Astrocyte of the cerebellum (primary cell): ENCODE data around the gene CFAP97D2.
"Not testable (repeated sequence)": the region's sequence is repeated elsewhere in the genome, so short reads cannot be mapped to it uniquely, and the experiment has no call there.

Source experiments
- DNase-seq: peaks from one replicate; pipeline ENCODE4 v3.0.0-alpha.2; 2011; ENCODE audit warnings: low read depth
- H3K4me3 ChIP-seq: 2 replicates; pipeline ENCODE4 v1.5.1; 2011; ENCODE audit warnings: mild to moderate bottlenecking, low read depth, low read length, moderate library complexity
- in situ Hi-C: cut with HindIII; loops from 2 replicates; pipeline ENCODE4 v1.10.0; 2017; ENCODE audit warnings: low sequenced_read_pairs
- TF ChIP-seq, protein P1 (sequence below): IDR thresholded peaks from 2 replicates; pipeline ENCODE4 v1.5.1; 2012; ENCODE audit warnings: low read length, low read depth, moderate library complexity, mild to moderate bottlenecking; ENCODE audit errors: missing control alignments

CFAP97D2 gene

GRCh38 chr13:114173272-114173671 lies 5.8 kb upstream of the CFAP97D2 start:
- in situ Hi-C loops = no loop called here
- no peak for DNase-seq
- TF ChIP-seq, protein P1, sequence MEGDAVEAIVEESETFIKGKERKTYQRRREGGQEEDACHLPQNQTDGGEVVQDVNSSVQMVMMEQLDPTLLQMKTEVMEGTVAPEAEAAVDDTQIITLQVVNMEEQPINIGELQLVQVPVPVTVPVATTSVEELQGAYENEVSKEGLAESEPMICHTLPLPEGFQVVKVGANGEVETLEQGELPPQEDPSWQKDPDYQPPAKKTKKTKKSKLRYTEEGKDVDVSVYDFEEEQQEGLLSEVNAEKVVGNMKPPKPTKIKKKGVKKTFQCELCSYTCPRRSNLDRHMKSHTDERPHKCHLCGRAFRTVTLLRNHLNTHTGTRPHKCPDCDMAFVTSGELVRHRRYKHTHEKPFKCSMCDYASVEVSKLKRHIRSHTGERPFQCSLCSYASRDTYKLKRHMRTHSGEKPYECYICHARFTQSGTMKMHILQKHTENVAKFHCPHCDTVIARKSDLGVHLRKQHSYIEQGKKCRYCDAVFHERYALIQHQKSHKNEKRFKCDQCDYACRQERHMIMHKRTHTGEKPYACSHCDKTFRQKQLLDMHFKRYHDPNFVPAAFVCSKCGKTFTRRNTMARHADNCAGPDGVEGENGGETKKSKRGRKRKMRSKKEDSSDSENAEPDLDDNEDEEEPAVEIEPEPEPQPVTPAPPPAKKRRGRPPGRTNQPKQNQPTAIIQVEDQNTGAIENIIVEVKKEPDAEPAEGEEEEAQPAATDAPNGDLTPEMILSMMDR = no peak

GRCh38 chr13:114173745-114174144 lies 5.3 kb upstream of the CFAP97D2 start:
- H3K4me3 ChIP-seq = no peak overlapping the region
- in situ Hi-C loops = no loop called here
- TF ChIP-seq, protein P1 = no peak
- no peak for DNase-seq

More at GRCh38 chr13:114173272-114173671, 5.8 kb upstream of the CFAP97D2 start:
- H3K4me3 ChIP-seq = no peak overlapping the region

- in situ Hi-C loops = no loop called here
- no peak overlapping the region for H3K4me3 ChIP-seq
- no peak for DNase-seq
- TF ChIP-seq, protein P1 = no peak
Measured at GRCh38 chr13:114174529-114174961, 4.5 kb upstream of the CFAP97D2 start.

DNA sequence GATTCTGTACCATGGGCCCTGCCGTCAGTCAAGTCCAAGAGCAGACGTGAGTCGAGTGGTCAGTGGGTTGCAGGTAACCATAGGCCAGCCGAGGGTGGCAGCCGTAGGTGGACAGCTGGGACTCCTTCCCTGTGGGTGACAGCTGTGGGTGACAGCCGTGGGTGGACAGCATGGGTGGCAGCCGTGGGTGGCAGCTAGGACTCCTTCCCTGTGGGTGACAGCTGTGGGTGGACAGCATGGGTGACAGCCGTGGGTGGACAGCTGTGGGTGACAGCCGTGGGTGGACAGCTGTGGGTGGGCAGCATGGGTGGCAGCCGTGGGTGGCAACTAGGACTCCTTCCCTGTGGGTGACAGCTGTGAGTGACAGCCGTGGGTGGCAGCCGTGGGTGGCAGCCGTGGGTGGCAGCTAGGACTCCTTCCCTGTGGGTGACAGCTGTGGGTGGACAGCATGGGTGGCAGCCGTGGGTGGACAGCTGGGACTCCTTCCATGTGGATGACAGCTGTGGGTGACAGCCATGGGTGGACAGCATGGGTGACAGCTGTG lies 2.6 kb upstream of the CFAP97D2 start:
- in situ Hi-C loops, DNase-seq: not testable (repeated sequence)

DNA sequence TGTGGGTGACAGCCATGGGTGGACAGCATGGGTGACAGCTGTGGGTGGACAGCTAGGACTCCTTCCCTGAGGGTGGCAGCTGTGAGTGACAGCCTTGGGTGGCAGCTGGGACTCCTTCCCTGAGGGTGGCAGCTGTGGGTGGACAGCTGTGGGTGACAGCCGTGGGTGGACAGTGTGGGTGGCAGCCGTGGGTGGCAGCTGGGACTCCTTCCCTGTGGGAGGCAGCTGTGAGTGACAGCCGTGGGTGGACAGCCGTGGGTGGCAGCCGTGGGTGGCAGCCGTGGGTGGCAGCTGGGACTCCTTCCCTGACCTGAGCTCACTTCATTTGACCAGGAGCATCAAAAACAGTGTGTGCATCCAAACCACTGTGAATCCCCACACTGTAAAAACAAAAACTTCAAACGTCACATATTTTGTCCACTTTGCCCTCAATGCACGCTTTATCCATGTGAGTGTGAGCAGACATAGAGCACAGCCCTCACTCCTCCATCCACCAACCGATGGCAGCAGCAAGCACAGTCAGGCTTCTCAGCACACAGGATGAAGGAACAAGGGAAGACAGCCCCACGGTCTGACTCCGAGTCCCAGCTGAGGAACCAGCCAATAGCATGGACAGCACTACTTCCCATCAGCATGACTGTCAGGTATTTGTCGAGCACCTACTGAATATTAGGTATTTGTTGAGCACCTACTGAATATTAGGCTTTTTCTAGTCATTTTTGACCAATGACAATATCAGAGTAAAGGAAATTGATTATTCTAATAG lies 1.6 kb upstream of the CFAP97D2 start:
- in situ Hi-C loops = no loop called here
- no peak overlapping the region for H3K4me3 ChIP-seq
- TF ChIP-seq, protein P1 = no peak
- no peak for DNase-seq

More for the DNA sequence above, 2.6 kb upstream of the CFAP97D2 start:
- H3K4me3 ChIP-seq = not testable (repeated sequence)

GRCh38 chr13:114185182-114185971 lies 6.3 kb downstream of the CFAP97D2 start:
- in situ Hi-C loops = no loop called here
- no peak for DNase-seq
- TF ChIP-seq, protein P1 = no peak
- H3K4me3 ChIP-seq = no peak overlapping the region

- TF ChIP-seq, protein P1 = no peak
- in situ Hi-C loops = no loop called here
- DNase-seq = no peak
Measured at GRCh38 chr13:114194853-114195252, 15.8 kb downstream of the CFAP97D2 start.

More at GRCh38 chr13:114194853-114195252, 15.8 kb downstream of the CFAP97D2 start:
- H3K4me3 ChIP-seq = no peak overlapping the region
